HEK293 (cell line): ENCODE results near the gene NMT2.

Experiments used
- CTCF ChIP-seq: fragments of 450-650 bp; formaldehyde crosslinking; IDR thresholded peaks from 2 replicates; pipeline ENCODE4 v1.5.1; 2016; ENCODE audit warnings: missing biosample characterization, missing genetic modification characterization
- MYNN ChIP-seq: fragments of 450-650 bp; formaldehyde crosslinking; IDR thresholded peaks from 2 replicates; pipeline ENCODE4 v1.5.1; 2016; ENCODE audit warnings: missing biosample characterization, missing genetic modification characterization, borderline replicate concordance
- PRDM6 ChIP-seq: fragments of 450-650 bp; formaldehyde crosslinking; IDR thresholded peaks from 2 replicates; pipeline ENCODE4 v1.5.1; 2017; ENCODE audit warnings: missing biosample characterization, missing genetic modification characterization
- YY1 ChIP-seq: fragments of 450-650 bp; formaldehyde crosslinking; IDR thresholded peaks from 2 replicates; pipeline ENCODE4 v1.5.1; 2018; ENCODE audit warnings: missing biosample characterization, missing genetic modification characterization
- ZBTB26 ChIP-seq: fragments of 450-650 bp; formaldehyde crosslinking; optimal IDR thresholded peaks from 2 replicates; pipeline ENCODE3; 2016; ENCODE audit warnings: missing biosample characterization, mild to moderate bottlenecking, missing genetic modification characterization
- ZBTB8A ChIP-seq: fragments of 450-650 bp; formaldehyde crosslinking; IDR thresholded peaks from 2 replicates; pipeline ENCODE4 v1.5.1; 2016; ENCODE audit warnings: missing biosample characterization, missing genetic modification characterization
- ZNF157 ChIP-seq: fragments of 450-650 bp; formaldehyde crosslinking; IDR thresholded peaks from 2 replicates; pipeline ENCODE4 v1.5.1; 2016; ENCODE audit warnings: missing biosample characterization, missing genetic modification characterization
- ZNF19 ChIP-seq: fragments of 450-650 bp; formaldehyde crosslinking; IDR thresholded peaks from 2 replicates; pipeline ENCODE4; 2016; ENCODE audit warnings: missing biosample characterization, missing genetic modification characterization, low read depth
- ZNF292 ChIP-seq: fragments of 450-650 bp; formaldehyde crosslinking; IDR thresholded peaks from 2 replicates; pipeline ENCODE4 v1.5.1; 2016; ENCODE audit warnings: low read depth, missing biosample characterization, missing genetic modification characterization, borderline replicate concordance
- ZNF664 ChIP-seq: fragments of 450-650 bp; formaldehyde crosslinking; IDR thresholded peaks from 2 replicates; pipeline ENCODE4 v1.5.1; 2016; ENCODE audit warnings: missing biosample characterization, missing genetic modification characterization
- ZNF785 ChIP-seq: fragments of 450-650 bp; formaldehyde crosslinking; IDR thresholded peaks from 2 replicates; pipeline ENCODE4 v1.5.1; 2016; ENCODE audit warnings: missing biosample characterization, missing genetic modification characterization
- TF ChIP-seq, protein P1 (sequence below): fragments of 450-650 bp; IDR thresholded peaks from 2 replicates; pipeline ENCODE4 v1.5.1; 2018; ENCODE audit warnings: missing biosample characterization, mild to moderate bottlenecking, missing genetic modification characterization
- TF ChIP-seq, protein P2 (sequence below): fragments of 450-650 bp; formaldehyde crosslinking; IDR thresholded peaks from 2 replicates; pipeline ENCODE4; 2016; ENCODE audit warnings: missing biosample characterization, missing genetic modification characterization

DNA sequence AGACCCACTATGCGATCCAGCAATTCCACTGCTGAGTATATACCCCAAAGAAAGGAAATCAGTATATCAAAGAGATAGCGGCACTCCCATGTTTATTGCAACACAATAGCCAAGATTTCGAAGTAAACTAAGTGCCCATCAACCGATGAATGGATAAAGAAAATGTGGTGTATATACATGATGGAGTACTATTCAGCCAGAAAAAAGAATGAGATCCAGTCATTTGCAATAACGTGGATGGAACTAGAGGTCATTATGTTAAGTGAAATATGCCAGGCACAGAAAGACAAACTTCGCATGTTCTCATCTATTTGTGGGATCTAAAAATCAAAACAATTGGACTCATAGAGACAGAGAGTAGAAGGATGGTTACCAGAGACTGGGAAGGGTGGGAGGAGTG is 7.1 kb upstream of the NMT2 start:
- no peak for TF ChIP-seq CTCF (tag by site-specific recombination)
- TF ChIP-seq YY1, result no peak
- no peak for TF ChIP-seq ZNF664 (tag by site-specific recombination)
- TF ChIP-seq ZNF292 (tag by site-specific recombination), result no peak
- TF ChIP-seq, protein P1, sequence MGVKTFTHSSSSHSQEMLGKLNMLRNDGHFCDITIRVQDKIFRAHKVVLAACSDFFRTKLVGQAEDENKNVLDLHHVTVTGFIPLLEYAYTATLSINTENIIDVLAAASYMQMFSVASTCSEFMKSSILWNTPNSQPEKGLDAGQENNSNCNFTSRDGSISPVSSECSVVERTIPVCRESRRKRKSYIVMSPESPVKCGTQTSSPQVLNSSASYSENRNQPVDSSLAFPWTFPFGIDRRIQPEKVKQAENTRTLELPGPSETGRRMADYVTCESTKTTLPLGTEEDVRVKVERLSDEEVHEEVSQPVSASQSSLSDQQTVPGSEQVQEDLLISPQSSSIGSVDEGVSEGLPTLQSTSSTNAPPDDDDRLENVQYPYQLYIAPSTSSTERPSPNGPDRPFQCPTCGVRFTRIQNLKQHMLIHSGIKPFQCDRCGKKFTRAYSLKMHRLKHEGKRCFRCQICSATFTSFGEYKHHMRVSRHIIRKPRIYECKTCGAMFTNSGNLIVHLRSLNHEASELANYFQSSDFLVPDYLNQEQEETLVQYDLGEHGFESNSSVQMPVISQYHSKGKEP (tag by site-specific recombination), result no peak
- no peak for TF ChIP-seq ZNF785 (tag by site-specific recombination)
- no peak for TF ChIP-seq MYNN (tag by site-specific recombination)
- TF ChIP-seq ZBTB26 (tag by site-specific recombination), result no peak
- TF ChIP-seq, protein P2, sequence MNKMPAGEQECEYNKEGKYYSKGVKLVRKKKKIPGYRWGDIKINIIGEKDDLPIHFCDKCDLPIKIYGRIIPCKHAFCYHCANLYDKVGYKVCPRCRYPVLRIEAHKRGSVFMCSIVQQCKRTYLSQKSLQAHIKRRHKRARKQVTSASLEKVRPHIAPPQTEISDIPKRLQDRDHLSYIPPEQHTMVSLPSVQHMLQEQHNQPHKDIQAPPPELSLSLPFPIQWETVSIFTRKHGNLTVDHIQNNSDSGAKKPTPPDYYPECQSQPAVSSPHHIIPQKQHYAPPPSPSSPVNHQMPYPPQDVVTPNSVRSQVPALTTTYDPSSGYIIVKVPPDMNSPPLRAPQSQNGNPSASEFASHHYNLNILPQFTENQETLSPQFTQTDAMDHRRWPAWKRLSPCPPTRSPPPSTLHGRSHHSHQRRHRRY (tag by site-specific recombination), result no peak
- no peak for TF ChIP-seq ZNF19
- no peak for TF ChIP-seq ZNF157 (tag by site-specific recombination)
- TF ChIP-seq ZBTB8A (tag by site-specific recombination), result no peak
- TF ChIP-seq PRDM6, result no peak
